Measurements from ENCODE around the gene TRPM5.

GRCh38 chr11:2434506-2435255 lies 9.6 kb downstream of the TRPM5 start:
- TF ChIP-seq CTCF (IDR thresholded peaks at IDR 0.05; ENCODE audit: insufficient read depth, low read length, poor library complexity, severe bottlenecking) (no peak), EZH2phosphoT487 (conservative IDR thresholded peaks at IDR 0.05; ENCODE audit: low read length) (no peak)

Data from SU-DHL-6 (cell line).